ENCODE results near the gene PPP4R3A. TPM values are rescaled to one million over a fixed set of nuclear protein-coding genes. Genes with fewer than 3 reads are reported as not detected.
"Not testable (repeated sequence)": the region's sequence is repeated elsewhere in the genome, so short reads cannot be mapped to it uniquely, and the experiment has no call there.

PPP4R3A gene
- total RNA-seq, 2 experiments from 2014 or later: 84.7 to 119 TPM

- no TSS peak for BruUV-seq (replicated peaks)
- H3K27ac ChIP-seq (ENCODE audit: low read depth, low read length, poor library complexity, severe bottlenecking): no peak overlapping the region
- H3K9me2 ChIP-seq (ENCODE audit: insufficient read depth, low read length): no peaks in the 10 kb centered on the region
- DNase-seq (ENCODE audit: low spot score): no peak
- TF ChIP-seq, protein P1, sequence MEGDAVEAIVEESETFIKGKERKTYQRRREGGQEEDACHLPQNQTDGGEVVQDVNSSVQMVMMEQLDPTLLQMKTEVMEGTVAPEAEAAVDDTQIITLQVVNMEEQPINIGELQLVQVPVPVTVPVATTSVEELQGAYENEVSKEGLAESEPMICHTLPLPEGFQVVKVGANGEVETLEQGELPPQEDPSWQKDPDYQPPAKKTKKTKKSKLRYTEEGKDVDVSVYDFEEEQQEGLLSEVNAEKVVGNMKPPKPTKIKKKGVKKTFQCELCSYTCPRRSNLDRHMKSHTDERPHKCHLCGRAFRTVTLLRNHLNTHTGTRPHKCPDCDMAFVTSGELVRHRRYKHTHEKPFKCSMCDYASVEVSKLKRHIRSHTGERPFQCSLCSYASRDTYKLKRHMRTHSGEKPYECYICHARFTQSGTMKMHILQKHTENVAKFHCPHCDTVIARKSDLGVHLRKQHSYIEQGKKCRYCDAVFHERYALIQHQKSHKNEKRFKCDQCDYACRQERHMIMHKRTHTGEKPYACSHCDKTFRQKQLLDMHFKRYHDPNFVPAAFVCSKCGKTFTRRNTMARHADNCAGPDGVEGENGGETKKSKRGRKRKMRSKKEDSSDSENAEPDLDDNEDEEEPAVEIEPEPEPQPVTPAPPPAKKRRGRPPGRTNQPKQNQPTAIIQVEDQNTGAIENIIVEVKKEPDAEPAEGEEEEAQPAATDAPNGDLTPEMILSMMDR (conservative IDR thresholded peaks at IDR 0.05; ENCODE audit: low read length): no peak; the same call in 1 of the 2 replicates
- no peak for TF ChIP-seq EZH2phosphoT487 (IDR thresholded peaks at IDR 0.05; ENCODE audit: borderline replicate concordance, low read depth, low read length)
- CTCF ChIA-PET (ENCODE audit: unreplicated experiment): interaction anchor here (0.6 to 1.5 kb wide), 2 partner anchors 12 to 131 kb away, joined by 3 to 4 read pairs; no protein-coding TSS in a partner anchor
- H3K4me2 ChIP-seq (ENCODE audit: low read length): no peak overlapping the region
- peaks cover 23% of the 10 kb centered on the region for H3K9me3 ChIP-seq (ENCODE audit: low read length)
- peaks cover 16% of the 10 kb centered on the region; the same call in 1 of the 2 replicates for H3K79me2 ChIP-seq (ENCODE audit: insufficient read depth, low read depth, low read length)
- H3K4me1 ChIP-seq (ENCODE audit: insufficient read depth, low read length, poor library complexity, severe bottlenecking): no peaks in the 10 kb centered on the region
- no peaks in the 10 kb centered on the region for H4K20me1 ChIP-seq (ENCODE audit: insufficient read depth, low read length)
- peaks cover 50% of the 10 kb centered on the region for H3K36me3 ChIP-seq (ENCODE audit: insufficient read depth, low read length)
- H3K4me3 ChIP-seq (ENCODE audit: low read depth, low read length, poor library complexity, severe bottlenecking): no peak overlapping the region
- intact Hi-C loops (cut with micrococcal nuclease; ENCODE audit: unreplicated experiment): no loop called here
- no peak overlapping the region for H2AFZ ChIP-seq (ENCODE audit: low read length)
- POLR2A ChIA-PET: interaction anchor here (0.6 kb wide), 1 partner anchor 27 kb away, joined by 3 read pairs; no protein-coding TSS in a partner anchor
These were observed 70.8 kb downstream of the PPP4R3A start for GRCh38 chr14:91439345-91439744.

- Histone ChIP-seq H3K4me1 (ENCODE audit: insufficient read depth, low read length, poor library complexity, severe bottlenecking) (no peaks in the 10 kb centered on the region), H3K27ac (ENCODE audit: low read depth, low read length, poor library complexity, severe bottlenecking) (no peak overlapping the region), H3K79me2 (ENCODE audit: insufficient read depth, low read depth, low read length) (peaks cover 13% of the 10 kb centered on the region; the same call in 1 of the 2 replicates), H3K4me3 (ENCODE audit: low read depth, low read length, poor library complexity, severe bottlenecking) (no peak overlapping the region), H3K4me2 (ENCODE audit: low read length) (no peak overlapping the region), H2AFZ (ENCODE audit: low read length) (no peak overlapping the region), H3K36me3 (ENCODE audit: insufficient read depth, low read length) (peaks cover 50% of the 10 kb centered on the region), H3K9me2 (ENCODE audit: insufficient read depth, low read length) (no peaks in the 10 kb centered on the region), H3K9me3 (ENCODE audit: low read length) (peaks cover 21% of the 10 kb centered on the region), H4K20me1 (ENCODE audit: insufficient read depth, low read length) (no peaks in the 10 kb centered on the region)
- DNase-seq (ENCODE audit: low spot score): no peak
- TF ChIP-seq EZH2phosphoT487 (IDR thresholded peaks at IDR 0.05; ENCODE audit: borderline replicate concordance, low read depth, low read length): no peak
- TF ChIP-seq, protein P1 (conservative IDR thresholded peaks at IDR 0.05; ENCODE audit: low read length): no peak
- CTCF ChIA-PET (ENCODE audit: unreplicated experiment): interaction anchor here (0.6 to 1.5 kb wide), 2 partner anchors 11 to 132 kb away, joined by 3 to 4 read pairs; no protein-coding TSS in a partner anchor
- BruUV-seq (replicated peaks): no TSS peak
- intact Hi-C loops (cut with micrococcal nuclease; ENCODE audit: unreplicated experiment): no loop called here
- POLR2A ChIA-PET: no interaction called here
These were observed 71.3 kb downstream of the PPP4R3A start for GRCh38 chr14:91438845-91439244.

- not testable (repeated sequence) for BruUV-seq (replicated peaks)
These were observed 73.8 kb downstream of the PPP4R3A start for GRCh38 chr14:91436266-91436665.

More at GRCh38 chr14:91436266-91436665, 73.8 kb downstream of the PPP4R3A start:
- DNase-seq (ENCODE audit: low spot score); H3K4me3 ChIP-seq (ENCODE audit: low read depth, low read length, poor library complexity, severe bottlenecking); H3K4me1 ChIP-seq (ENCODE audit: insufficient read depth, low read length, poor library complexity, severe bottlenecking); H3K27ac ChIP-seq (ENCODE audit: low read depth, low read length, poor library complexity, severe bottlenecking); POLR2A ChIA-PET; H3K79me2 ChIP-seq (ENCODE audit: insufficient read depth, low read depth, low read length); H3K9me2 ChIP-seq (ENCODE audit: insufficient read depth, low read length); H4K20me1 ChIP-seq (ENCODE audit: insufficient read depth, low read length); H2AFZ ChIP-seq (ENCODE audit: low read length); intact Hi-C loops (cut with micrococcal nuclease; ENCODE audit: unreplicated experiment); H3K4me2 ChIP-seq (ENCODE audit: low read length); CTCF ChIA-PET (ENCODE audit: unreplicated experiment): not testable (repeated sequence)
- Histone ChIP-seq H3K36me3 (ENCODE audit: insufficient read depth, low read length) (peaks cover 37% of the 10 kb centered on the region), H3K9me3 (ENCODE audit: low read length) (peaks cover 17% of the 10 kb centered on the region)

Measured in OCI-LY7 (cell line).